Measurements from ENCODE around the gene OR52I1.

The OR52I1 gene

GRCh38 chr11:4593739-4594138 lies at the start of gene OR52I1:
Gene OR52I1, plus strand, starts transcription at chr11:4594039. Its CDS starts 0 bp downstream, at chr11:4594039.
- Histone ChIP-seq H3K4me3 (ENCODE audit: low read depth, low read length) (no peak within 1 kb of the TSS), H3K27me3 (replicated peaks) (no peaks in the 10 kb centered on the region), H3K36me3 (replicated peaks) (no peaks in the 10 kb centered on the region), H3K27ac (no peak within 1 kb of the TSS)
- in situ Hi-C loops (cut with HindIII; ENCODE audit: low pct_ligation_motif_present, low sequenced_read_pairs), result no loop called here
- TF ChIP-seq CTCF (IDR thresholded peaks at IDR 0.05; ENCODE audit: low read depth, low read length, missing control alignments), result no peak
- no peak for DNase-seq

- H3K4me3 ChIP-seq (ENCODE audit: low read depth, low read length), result no peak within 1 kb of the TSS
- H3K27ac ChIP-seq, result no peak within 1 kb of the TSS
- TF ChIP-seq CTCF (IDR thresholded peaks at IDR 0.05; ENCODE audit: low read depth, low read length, missing control alignments), result no peak
Measured at GRCh38 chr11:4544891-4545290, 48.9 kb upstream of the OR52I1 start, which contains the start of gene OR52M1. Gene OR52M1, plus strand, starts transcription at chr11:4545191. Its CDS starts 0 bp downstream, at chr11:4545191.

GRCh38 chr11:4546878-4547277 lies 47.0 kb upstream of the OR52I1 start:
- Histone ChIP-seq H3K4me3 (ENCODE audit: low read depth, low read length) (no peak overlapping the region), H3K27me3 (replicated peaks) (no peaks in the 10 kb centered on the region), H3K27ac (no peak overlapping the region), H3K36me3 (replicated peaks) (no peaks in the 10 kb centered on the region)
- TF ChIP-seq CTCF (IDR thresholded peaks at IDR 0.05; ENCODE audit: low read depth, low read length, missing control alignments), result no peak
- no peak for DNase-seq
- in situ Hi-C loops (cut with HindIII; ENCODE audit: low pct_ligation_motif_present, low sequenced_read_pairs), result no loop called here

More at GRCh38 chr11:4544891-4545290, 48.9 kb upstream of the OR52I1 start, which contains the start of gene OR52M1:
- Histone ChIP-seq H3K36me3 (replicated peaks) (no peaks in the 10 kb centered on the region), H3K27me3 (replicated peaks) (no peaks in the 10 kb centered on the region)
- in situ Hi-C loops (cut with HindIII; ENCODE audit: low pct_ligation_motif_present, low sequenced_read_pairs), result no loop called here
- DNase-seq, result no peak

GRCh38 chr11:4547416-4547815 lies 46.4 kb upstream of the OR52I1 start:
- TF ChIP-seq CTCF (IDR thresholded peaks at IDR 0.05; ENCODE audit: low read depth, low read length, missing control alignments), result no peak
- no peak for DNase-seq
- Histone ChIP-seq H3K27ac (no peak overlapping the region), H3K27me3 (replicated peaks) (no peaks in the 10 kb centered on the region), H3K4me3 (ENCODE audit: low read depth, low read length) (no peak overlapping the region), H3K36me3 (replicated peaks) (no peaks in the 10 kb centered on the region)
- in situ Hi-C loops (cut with HindIII; ENCODE audit: low pct_ligation_motif_present, low sequenced_read_pairs), result no loop called here

GRCh38 chr11:4551346-4551979 lies 42.4 kb upstream of the OR52I1 start:
- in situ Hi-C loops (cut with HindIII; ENCODE audit: low pct_ligation_motif_present, low sequenced_read_pairs), result no loop called here
- H3K4me3 ChIP-seq (ENCODE audit: low read depth, low read length), result no peak overlapping the region
- no peak overlapping the region for H3K27ac ChIP-seq
- H3K27me3 ChIP-seq (replicated peaks), result no peaks in the 10 kb centered on the region
- no peaks in the 10 kb centered on the region for H3K36me3 ChIP-seq (replicated peaks)
- peak; percentile 28 for TF ChIP-seq CTCF (IDR thresholded peaks at IDR 0.05; ENCODE audit: low read depth, low read length, missing control alignments)
- DNase-seq, result peak; percentile 4
